Measurements from ENCODE around the gene IL17C.
A peak's percentile ranks its signal among the peaks of the same experiment; 100 is the strongest.

The IL17C gene

GRCh38 chr16:88642881-88643643 is 4.7 kb downstream of the IL17C start:
- H3K27me3 Mint-ChIP-seq: peaks cover 9% of the 10 kb centered on the region
- peaks cover 36% of the 10 kb centered on the region for H3K36me3 Mint-ChIP-seq
- peak overlapping the region; percentile 59 for H3K27ac Mint-ChIP-seq
- H3K4me1 Mint-ChIP-seq: peaks cover 85% of the 10 kb centered on the region
- no peak overlapping the region for H3K4me3 Mint-ChIP-seq
- H3K9me3 Mint-ChIP-seq: no peaks in the 10 kb centered on the region
- ATAC-seq: no peak

- H3K27me3 Mint-ChIP-seq: peaks cover 9% of the 10 kb centered on the region
- H3K4me1 Mint-ChIP-seq: peaks cover 85% of the 10 kb centered on the region
- no peaks in the 10 kb centered on the region for H3K9me3 Mint-ChIP-seq
- H3K27ac Mint-ChIP-seq: no peak overlapping the region
- peaks cover 36% of the 10 kb centered on the region for H3K36me3 Mint-ChIP-seq
- no peak for ATAC-seq
- no peak overlapping the region for H3K4me3 Mint-ChIP-seq
Measured at GRCh38 chr16:88643644-88643932, 5.2 kb downstream of the IL17C start.

- no peak overlapping the region for H3K4me3 Mint-ChIP-seq
- no peaks in the 10 kb centered on the region for H3K9me3 Mint-ChIP-seq
- H3K4me1 Mint-ChIP-seq: peaks cover 77% of the 10 kb centered on the region
- no peak overlapping the region for H3K27ac Mint-ChIP-seq
- H3K36me3 Mint-ChIP-seq: peaks cover 42% of the 10 kb centered on the region
- peaks cover 2% of the 10 kb centered on the region for H3K27me3 Mint-ChIP-seq
- ATAC-seq: no peak
Measured at GRCh38 chr16:88645455-88645854, 7.1 kb downstream of the IL17C start.

- no peak for ATAC-seq
- H3K4me1 Mint-ChIP-seq: peaks cover 72% of the 10 kb centered on the region
- H3K9me3 Mint-ChIP-seq: no peaks in the 10 kb centered on the region
- no peak overlapping the region for H3K4me3 Mint-ChIP-seq
- H3K27me3 Mint-ChIP-seq: no peaks in the 10 kb centered on the region
- H3K36me3 Mint-ChIP-seq: peaks cover 42% of the 10 kb centered on the region
- no peak overlapping the region for H3K27ac Mint-ChIP-seq
Measured at GRCh38 chr16:88645941-88646340, 7.6 kb downstream of the IL17C start.

GRCh38 chr16:88646345-88647034 is 8.1 kb downstream of the IL17C start:
- H3K27me3 Mint-ChIP-seq: no peaks in the 10 kb centered on the region
- no peak overlapping the region for H3K27ac Mint-ChIP-seq
- H3K36me3 Mint-ChIP-seq: peaks cover 42% of the 10 kb centered on the region
- no peaks in the 10 kb centered on the region for H3K9me3 Mint-ChIP-seq
- no peak for ATAC-seq
- no peak overlapping the region for H3K4me3 Mint-ChIP-seq
- peaks cover 71% of the 10 kb centered on the region for H3K4me1 Mint-ChIP-seq

- Mint-ChIP-seq H3K36me3 (peaks cover 33% of the 10 kb centered on the region), H3K9me3 (no peaks in the 10 kb centered on the region), H3K27me3 (no peaks in the 10 kb centered on the region), H3K4me3 (peak overlapping the region; percentile 61), H3K27ac (peak overlapping the region; percentile 85), H3K4me1 (peaks cover 71% of the 10 kb centered on the region)
- ATAC-seq: no peak
Measured at GRCh38 chr16:88647178-88648070, 9.1 kb downstream of the IL17C start.

GRCh38 chr16:88649195-88649923 is 11.0 kb downstream of the IL17C start:
- peak overlapping the region; percentile 89 for H3K4me3 Mint-ChIP-seq
- peaks cover 29% of the 10 kb centered on the region for H3K36me3 Mint-ChIP-seq
- H3K27me3 Mint-ChIP-seq: no peaks in the 10 kb centered on the region
- ATAC-seq: no peak
- H3K4me1 Mint-ChIP-seq: peaks cover 65% of the 10 kb centered on the region
- H3K27ac Mint-ChIP-seq: peak overlapping the region; percentile 85
- no peaks in the 10 kb centered on the region for H3K9me3 Mint-ChIP-seq

GRCh38 chr16:88649924-88650748 is 11.8 kb downstream of the IL17C start:
- Mint-ChIP-seq H3K27ac (peak overlapping the region; percentile 85), H3K4me3 (peak overlapping the region; percentile 89), H3K4me1 (peaks cover 62% of the 10 kb centered on the region), H3K27me3 (no peaks in the 10 kb centered on the region), H3K36me3 (peaks cover 28% of the 10 kb centered on the region), H3K9me3 (no peaks in the 10 kb centered on the region)
- peak; percentile 32 for ATAC-seq

GRCh38 chr16:88650749-88651275 is 12.4 kb downstream of the IL17C start, which contains the start of gene CYBA:
CYBA (minus strand) TSS chr16:88651053; CDS start chr16:88651013, 40 bp downstream.
- H3K9me3 Mint-ChIP-seq: no peaks in the 10 kb centered on the region
- ATAC-seq: peak; percentile 92
- peaks cover 57% of the 10 kb centered on the region for H3K4me1 Mint-ChIP-seq
- H3K36me3 Mint-ChIP-seq: peaks cover 24% of the 10 kb centered on the region
- peak within 1 kb of the TSS; percentile 85 for H3K27ac Mint-ChIP-seq
- peak within 1 kb of the TSS; percentile 89 for H3K4me3 Mint-ChIP-seq
- no peaks in the 10 kb centered on the region for H3K27me3 Mint-ChIP-seq

GRCh38 chr16:88651276-88651988 is 13.1 kb downstream of the IL17C start:
- no peaks in the 10 kb centered on the region for H3K27me3 Mint-ChIP-seq
- H3K36me3 Mint-ChIP-seq: peaks cover 29% of the 10 kb centered on the region
- peaks cover 52% of the 10 kb centered on the region for H3K4me1 Mint-ChIP-seq
- H3K9me3 Mint-ChIP-seq: no peaks in the 10 kb centered on the region
- H3K27ac Mint-ChIP-seq: peak overlapping the region; percentile 85
- peak overlapping the region; percentile 89 for H3K4me3 Mint-ChIP-seq
- ATAC-seq: peak; percentile 93

- ATAC-seq: no peak
- H3K4me1 Mint-ChIP-seq: peaks cover 46% of the 10 kb centered on the region
- no peaks in the 10 kb centered on the region for H3K9me3 Mint-ChIP-seq
- H3K27ac Mint-ChIP-seq: peak overlapping the region; percentile 85
- peak overlapping the region; percentile 89 for H3K4me3 Mint-ChIP-seq
- H3K27me3 Mint-ChIP-seq: no peaks in the 10 kb centered on the region
- peaks cover 33% of the 10 kb centered on the region for H3K36me3 Mint-ChIP-seq
Measured at GRCh38 chr16:88651989-88652761, 13.8 kb downstream of the IL17C start.

GRCh38 chr16:88652762-88653063 is 14.3 kb downstream of the IL17C start:
- Mint-ChIP-seq H3K27ac (peak overlapping the region; percentile 85), H3K36me3 (peaks cover 33% of the 10 kb centered on the region), H3K4me3 (no peak overlapping the region), H3K27me3 (no peaks in the 10 kb centered on the region), H3K4me1 (peaks cover 40% of the 10 kb centered on the region), H3K9me3 (no peaks in the 10 kb centered on the region)
- ATAC-seq: no peak

GRCh38 chr16:88653101-88653500 is 14.7 kb downstream of the IL17C start:
- peaks cover 33% of the 10 kb centered on the region for H3K36me3 Mint-ChIP-seq
- H3K27me3 Mint-ChIP-seq: no peaks in the 10 kb centered on the region
- H3K4me1 Mint-ChIP-seq: peaks cover 36% of the 10 kb centered on the region
- no peak overlapping the region for H3K4me3 Mint-ChIP-seq
- peak overlapping the region; percentile 85 for H3K27ac Mint-ChIP-seq
- no peak for ATAC-seq
- no peaks in the 10 kb centered on the region for H3K9me3 Mint-ChIP-seq

Measured in stimulated activated memory B cell treated with anti-CD40 and anti-IgM and Interleukin-4, amounts not matched to agents 10 μg/mL and 1 μg/mL and 100 μg/mL, for 72 hours (primary cell).